Coronary artery (tissue), 2 donors: ENCODE results near the gene TGFB3.
A peak's percentile ranks its signal among the peaks of the same experiment; 100 is the strongest.

Experiments
- DNase-seq: peaks from one replicate; pipeline ENCODE4 v3.0.0-alpha.2; 2017; ENCODE audit warnings: low spot score
- H3K27ac ChIP-seq, 2 donors: fragments of 200-600 bp; sonication (generic); one replicate each; pipeline ENCODE4 v1.5.1; 2016 to 2019
- H3K4me3 ChIP-seq: fragments of 200-600 bp; sonication (generic); 2 replicates; pipeline ENCODE4 v1.5.1; 2016; ENCODE audit warnings: mild to moderate bottlenecking, moderate library complexity
- TF ChIP-seq, protein P1 (sequence below): fragments of 200-600 bp; sonication (generic); IDR thresholded peaks from one replicate; pipeline ENCODE4 v1.5.1; 2019; ENCODE audit warnings: antibody characterized with exemption

The TGFB3 gene

DNA sequence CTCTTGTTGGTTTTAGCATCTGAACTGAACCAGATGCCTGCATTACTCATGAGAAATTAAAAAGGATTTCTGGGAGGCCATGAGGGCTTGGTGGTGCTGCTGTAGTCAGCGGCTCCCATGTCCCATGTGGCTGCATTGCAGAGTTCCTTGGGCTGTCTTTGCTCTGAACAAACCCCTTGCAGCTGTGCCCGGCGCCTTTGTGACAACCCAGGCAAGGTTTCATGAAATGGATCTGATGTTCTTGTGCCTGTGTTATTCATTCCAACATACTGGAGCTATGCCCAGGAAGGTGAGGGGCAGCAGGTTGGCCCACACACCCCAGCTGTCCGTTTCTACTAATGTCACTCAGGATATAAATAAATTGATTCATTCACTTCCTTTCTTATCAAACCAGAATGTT is 40.8 kb downstream of the TGFB3 start:
- no peak for DNase-seq
- no peak overlapping the region for H3K27ac ChIP-seq
- H3K4me3 ChIP-seq: no peak overlapping the region
- TF ChIP-seq, protein P1, sequence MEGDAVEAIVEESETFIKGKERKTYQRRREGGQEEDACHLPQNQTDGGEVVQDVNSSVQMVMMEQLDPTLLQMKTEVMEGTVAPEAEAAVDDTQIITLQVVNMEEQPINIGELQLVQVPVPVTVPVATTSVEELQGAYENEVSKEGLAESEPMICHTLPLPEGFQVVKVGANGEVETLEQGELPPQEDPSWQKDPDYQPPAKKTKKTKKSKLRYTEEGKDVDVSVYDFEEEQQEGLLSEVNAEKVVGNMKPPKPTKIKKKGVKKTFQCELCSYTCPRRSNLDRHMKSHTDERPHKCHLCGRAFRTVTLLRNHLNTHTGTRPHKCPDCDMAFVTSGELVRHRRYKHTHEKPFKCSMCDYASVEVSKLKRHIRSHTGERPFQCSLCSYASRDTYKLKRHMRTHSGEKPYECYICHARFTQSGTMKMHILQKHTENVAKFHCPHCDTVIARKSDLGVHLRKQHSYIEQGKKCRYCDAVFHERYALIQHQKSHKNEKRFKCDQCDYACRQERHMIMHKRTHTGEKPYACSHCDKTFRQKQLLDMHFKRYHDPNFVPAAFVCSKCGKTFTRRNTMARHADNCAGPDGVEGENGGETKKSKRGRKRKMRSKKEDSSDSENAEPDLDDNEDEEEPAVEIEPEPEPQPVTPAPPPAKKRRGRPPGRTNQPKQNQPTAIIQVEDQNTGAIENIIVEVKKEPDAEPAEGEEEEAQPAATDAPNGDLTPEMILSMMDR: no peak

GRCh38 chr14:75939200-75939599 is 42.6 kb downstream of the TGFB3 start:
- Histone ChIP-seq H3K4me3 (no peak overlapping the region), H3K27ac (no peak overlapping the region)
- DNase-seq: no peak
- TF ChIP-seq, protein P1: no peak

DNA sequence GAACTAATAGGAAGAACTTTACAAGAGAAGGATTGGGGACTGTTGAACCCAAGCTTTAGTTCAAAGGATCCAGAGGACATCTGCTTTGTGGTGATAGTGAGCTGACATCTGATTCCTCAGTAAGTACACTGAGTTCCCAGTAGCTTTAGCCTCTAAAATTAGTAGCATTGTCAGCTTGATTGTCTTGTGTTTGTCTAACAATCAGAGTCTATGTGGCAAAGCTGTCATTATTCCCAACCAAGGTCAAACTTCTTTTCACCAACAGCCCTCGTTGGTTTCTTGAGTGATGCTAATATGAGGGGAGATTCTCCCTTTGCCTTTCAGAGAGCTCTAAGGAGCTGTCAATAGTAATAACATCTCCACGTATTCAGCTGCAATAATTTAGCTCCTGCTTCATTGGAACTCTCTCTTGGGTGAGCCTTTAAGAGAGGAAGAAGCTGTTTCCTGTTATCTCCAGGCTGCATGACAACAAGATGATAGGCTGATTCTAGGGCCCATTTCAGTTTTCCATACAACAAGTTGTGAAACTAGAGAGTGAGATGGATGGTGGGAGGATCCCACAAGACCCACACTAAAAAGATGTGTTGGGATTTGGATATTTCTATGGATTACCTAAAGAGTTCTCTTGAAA is 46.7 kb downstream of the TGFB3 start:
- Histone ChIP-seq H3K27ac (no peak overlapping the region), H3K4me3 (no peak overlapping the region)
- TF ChIP-seq, protein P1: no peak
- DNase-seq: no peak

GRCh38 chr14:75933712-75934296 is 48.0 kb downstream of the TGFB3 start:
- H3K4me3 ChIP-seq: no peak overlapping the region
- no peak overlapping the region for H3K27ac ChIP-seq
- TF ChIP-seq, protein P1: no peak
- DNase-seq: no peak

DNA sequence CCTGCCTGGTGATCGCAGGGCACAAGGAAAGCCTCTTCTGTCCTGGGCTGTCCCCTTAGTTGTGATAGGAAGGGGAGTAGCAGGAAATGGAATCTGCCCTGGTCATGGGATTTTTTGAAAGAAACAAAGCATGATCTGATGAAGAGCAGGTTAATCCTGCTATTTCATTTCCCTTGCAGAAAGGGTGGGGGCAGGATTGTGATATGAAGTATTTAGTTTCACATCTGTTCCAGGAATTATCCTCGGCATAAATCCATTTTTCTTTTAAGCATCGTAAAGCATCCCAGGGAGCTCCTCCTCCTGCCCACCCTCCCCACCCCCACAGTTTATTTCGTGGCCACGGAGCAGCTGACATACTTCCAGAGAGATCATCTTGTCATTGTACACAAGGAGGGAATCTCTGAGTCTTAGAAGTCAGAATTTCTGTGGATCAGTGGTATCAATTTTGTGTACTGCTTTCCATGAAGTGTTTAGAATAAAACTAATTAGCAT is 53.1 kb downstream of the TGFB3 start:
- DNase-seq: no peak
- peak overlapping the region; percentile 31 for H3K4me3 ChIP-seq

GRCh38 chr14:75927564-75928087 is 54.2 kb downstream of the TGFB3 start:
- no peak for DNase-seq
- no peak overlapping the region for H3K27ac ChIP-seq
- H3K4me3 ChIP-seq: no peak overlapping the region
- TF ChIP-seq, protein P1: no peak

More for the DNA sequence above, 53.1 kb downstream of the TGFB3 start:
- TF ChIP-seq, protein P1: no peak
- no peak overlapping the region for H3K27ac ChIP-seq
